D721Med (cell line): ENCODE data around the gene MT1A.

ENCODE experiments used
- DNase-seq: peaks from one replicate; pipeline ENCODE4 v3.0.0; 2011; ENCODE audit warnings: low spot score; ENCODE audit not compliant: insufficient read length
- FAIRE-seq: peaks from 2 replicates; lab custom pipeline; 2011; peaks lifted over from hg19 to GRCh38; lab: Jason Lieb, UNC
- CTCF ChIP-seq: IDR thresholded peaks from 2 replicates; pipeline ENCODE4 v1.5.1; 2012; ENCODE audit warnings: mild to moderate bottlenecking, control low read depth; ENCODE audit not compliant: insufficient read depth; ENCODE audit errors: missing control alignments

Gene MT1A

GRCh38 chr16:56643833-56644232, 5.4 kb downstream of the MT1A start:
- no peak for DNase-seq
- no peak for FAIRE-seq
- TF ChIP-seq CTCF: no peak

- TF ChIP-seq CTCF: no peak
Observed at GRCh38 chr16:56645311-56645710, 6.8 kb downstream of the MT1A start.

GRCh38 chr16:56645838-56646237, 7.4 kb downstream of the MT1A start:
- DNase-seq: no peak
- no peak for FAIRE-seq
- TF ChIP-seq CTCF: no peak

More at GRCh38 chr16:56645311-56645710, 6.8 kb downstream of the MT1A start:
- FAIRE-seq (no peak), DNase-seq (no peak)

- DNase-seq (no peak), FAIRE-seq (no peak)
- no peak for TF ChIP-seq CTCF
Observed at GRCh38 chr16:56647641-56648431, 9.4 kb downstream of the MT1A start.

GRCh38 chr16:56649271-56649670, 10.8 kb downstream of the MT1A start:
- DNase-seq: no peak
- no peak for TF ChIP-seq CTCF
- FAIRE-seq: no peak

- FAIRE-seq (no peak), DNase-seq (no peak)
- no peak for TF ChIP-seq CTCF
Observed at GRCh38 chr16:56649820-56650219, 11.4 kb downstream of the MT1A start.

- no peak for TF ChIP-seq CTCF
- FAIRE-seq (no peak), DNase-seq (no peak)
Observed at GRCh38 chr16:56651586-56651985, 13.1 kb downstream of the MT1A start, which contains the start of gene MT1B. MT1B (plus strand) TSS chr16:56651886; CDS start chr16:56651954, 68 bp downstream.
